Activated CD8-positive, alpha-beta memory T cell treated with anti-CD3 and anti-CD28 coated beads, Interleukin-2, amount 50 U/mL, for 4 hours (primary cell): Measurements from ENCODE around the gene NAA15.
"Not testable (repeated sequence)": the region's sequence is repeated elsewhere in the genome, so short reads cannot be mapped to it uniquely, and the experiment has no call there.

Experiments used
- DNase-seq: peaks from one replicate; pipeline ENCODE4 v3.0.0-alpha.2; 2020

Gene NAA15

DNA sequence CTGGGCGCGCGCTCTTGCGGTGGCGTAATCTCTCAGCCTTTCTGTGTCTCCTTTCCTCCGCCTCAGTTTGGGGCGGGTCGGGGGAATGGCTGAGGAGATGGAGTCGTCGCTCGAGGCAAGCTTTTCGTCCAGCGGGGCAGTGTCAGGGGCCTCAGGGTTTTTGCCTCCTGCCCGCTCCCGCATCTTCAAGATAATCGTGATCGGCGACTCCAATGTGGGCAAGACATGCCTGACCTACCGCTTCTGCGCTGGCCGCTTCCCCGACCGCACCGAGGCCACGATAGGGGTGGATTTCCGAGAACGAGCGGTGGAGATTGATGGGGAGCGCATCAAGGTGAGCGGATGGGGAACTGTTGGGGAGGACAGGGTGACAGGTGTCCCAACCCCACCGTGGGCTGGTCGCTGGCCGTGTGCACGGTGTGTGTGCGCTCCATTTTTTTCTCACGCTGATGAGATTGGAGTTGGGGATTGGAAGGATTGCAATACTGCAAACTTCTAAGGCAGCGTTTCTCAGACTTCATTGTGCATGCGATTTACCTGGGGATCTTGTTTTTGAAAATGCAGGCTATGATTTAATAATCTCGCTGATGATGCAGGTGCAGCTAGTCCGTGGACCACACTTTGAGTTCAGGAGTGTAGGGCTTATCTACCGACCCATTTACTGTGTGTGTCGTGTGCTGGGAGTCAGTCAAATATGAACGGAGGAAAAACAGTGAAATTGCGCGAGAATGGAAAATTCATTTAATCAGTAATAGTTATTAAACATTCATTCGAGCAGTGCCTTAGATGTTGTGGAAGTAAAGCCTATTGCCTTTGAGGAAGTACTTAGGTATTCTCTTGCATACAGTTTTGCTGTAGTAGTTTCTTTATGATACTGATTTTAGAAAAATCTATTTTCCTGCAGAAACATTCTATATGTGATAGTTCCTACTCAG, 153.1 kb downstream of the NAA15 start, which contains the start of gene RAB33B:
Gene RAB33B, plus strand, starts transcription at position 11 of the 935 bp plus-strand sequence. Its CDS starts 75 bp downstream, at position 86.
- DNase-seq: no peak

DNA sequence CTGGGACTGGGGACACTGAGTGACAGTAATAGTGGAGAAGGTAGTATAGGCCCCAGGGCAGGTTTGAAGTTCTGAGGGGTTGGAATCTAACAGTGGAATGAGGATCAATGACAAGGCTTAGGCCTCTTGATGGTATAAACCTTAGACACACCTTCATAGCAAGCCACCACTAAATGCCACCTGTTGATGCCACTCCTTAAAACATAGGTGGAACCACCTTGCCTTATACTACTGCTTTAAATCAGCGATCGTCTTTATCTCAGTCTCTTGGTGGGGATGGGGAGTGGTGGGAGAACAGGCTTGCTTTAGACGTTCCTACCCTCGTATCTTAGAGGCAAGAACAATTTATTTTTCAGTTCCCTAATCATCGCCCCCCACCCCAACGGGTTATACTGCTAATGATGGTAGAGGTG, 153.8 kb downstream of the NAA15 start:
- DNase-seq: no peak

DNA sequence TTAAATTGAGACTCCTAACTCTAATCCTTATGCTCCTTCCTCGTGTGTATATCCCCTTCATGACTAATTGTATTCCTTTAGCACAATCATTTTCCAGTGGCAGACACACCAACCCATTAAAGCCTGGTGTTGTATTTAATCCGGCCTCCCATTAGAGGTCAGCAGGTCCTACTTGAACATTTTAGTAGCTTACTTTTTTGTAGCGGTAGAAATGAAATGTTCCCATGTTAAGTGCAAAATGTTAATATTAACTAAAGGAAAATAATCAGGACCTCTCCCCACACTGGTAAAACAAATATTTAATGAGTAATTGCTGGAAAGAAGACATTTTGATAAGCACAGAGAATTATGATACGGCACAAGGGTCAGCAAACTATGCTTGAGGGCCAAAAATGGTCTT, 156.0 kb downstream of the NAA15 start:
- no peak for DNase-seq

DNA sequence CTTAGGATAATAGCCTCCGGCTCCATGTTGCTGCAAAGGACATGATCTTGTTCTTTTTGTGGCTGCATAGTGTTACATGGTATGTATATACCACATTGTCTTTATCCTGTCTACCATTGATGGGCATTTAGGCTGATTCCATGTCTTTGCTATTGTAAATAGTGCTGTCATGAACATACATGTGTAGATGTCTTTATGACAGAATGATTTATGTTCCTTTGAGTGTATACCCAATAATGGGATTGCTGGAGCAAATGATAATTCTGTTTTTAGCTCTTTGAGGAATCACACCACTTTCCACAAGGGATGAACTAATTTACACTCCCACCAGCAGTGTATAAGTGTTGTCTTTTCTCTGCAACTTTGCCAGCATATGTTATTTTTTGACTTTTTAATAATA, 157.2 kb downstream of the NAA15 start:
- no peak for DNase-seq

DNA sequence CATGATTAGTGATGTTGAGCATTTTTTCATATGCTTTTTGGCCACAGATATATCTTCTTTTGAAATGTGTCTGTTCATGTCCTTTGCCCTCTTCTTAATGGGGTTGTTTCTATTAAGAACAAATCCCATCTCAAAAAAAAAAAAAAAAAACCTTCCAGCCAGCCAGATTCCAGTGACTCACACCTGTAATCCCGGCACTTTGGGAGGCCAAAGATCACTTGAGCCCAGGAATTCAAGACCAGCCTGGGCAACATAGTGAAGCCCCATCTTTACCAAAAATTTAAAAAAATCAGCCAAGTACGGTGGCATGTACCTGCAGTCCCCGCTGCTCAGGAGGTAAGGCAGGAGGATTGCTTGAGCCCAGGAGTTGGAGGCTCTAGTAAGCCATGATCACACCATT, 157.7 kb downstream of the NAA15 start:
- DNase-seq: no peak

DNA sequence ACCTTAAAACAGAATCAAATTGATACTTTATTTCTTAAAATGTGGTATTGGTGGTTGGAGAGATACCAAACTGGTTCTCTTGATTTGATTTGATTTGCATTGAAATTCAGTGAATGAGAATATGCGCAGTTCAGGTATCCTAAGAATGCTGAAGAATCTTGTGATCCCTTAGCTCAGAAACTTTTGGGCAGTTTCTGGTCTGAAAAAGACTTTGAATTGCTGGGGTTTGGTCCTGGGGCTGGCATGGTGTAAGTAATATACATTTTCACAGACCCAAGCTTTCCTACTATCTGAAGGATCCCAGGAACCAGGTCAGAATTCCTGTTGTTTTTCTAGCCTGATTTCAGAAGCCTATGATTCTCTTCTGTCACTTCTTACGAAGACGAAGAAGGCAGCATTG, 159.3 kb downstream of the NAA15 start:
- DNase-seq: no peak

DNA sequence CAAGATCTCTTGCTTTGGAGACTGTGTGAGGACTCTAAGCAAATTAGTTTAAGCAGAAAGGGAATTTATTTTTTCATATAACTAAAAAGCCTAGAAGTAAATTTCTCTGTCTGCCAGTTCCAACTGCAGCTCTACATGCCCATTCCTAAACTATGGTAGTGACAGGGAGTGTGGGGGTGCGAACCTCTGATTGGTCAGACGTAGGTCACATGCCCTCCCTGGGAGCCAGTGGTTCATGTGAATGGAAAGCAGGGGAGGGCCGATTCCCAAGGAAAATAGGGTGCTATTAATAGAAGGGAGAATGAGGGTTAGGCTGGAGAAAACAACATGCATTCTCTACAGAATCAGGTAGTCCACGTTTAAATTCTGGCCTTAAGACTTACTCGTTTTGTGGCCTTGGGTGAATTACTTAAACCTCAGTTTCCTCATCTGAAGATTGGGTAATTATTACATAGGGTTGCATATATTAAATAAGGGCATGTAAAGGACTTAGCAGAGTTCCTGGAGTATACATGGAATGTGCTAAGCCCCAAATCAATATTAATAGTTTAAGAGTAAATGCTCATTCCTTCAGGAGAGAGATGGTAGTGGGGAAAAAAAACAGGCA, 159.8 kb downstream of the NAA15 start:
- no peak for DNase-seq

DNA sequence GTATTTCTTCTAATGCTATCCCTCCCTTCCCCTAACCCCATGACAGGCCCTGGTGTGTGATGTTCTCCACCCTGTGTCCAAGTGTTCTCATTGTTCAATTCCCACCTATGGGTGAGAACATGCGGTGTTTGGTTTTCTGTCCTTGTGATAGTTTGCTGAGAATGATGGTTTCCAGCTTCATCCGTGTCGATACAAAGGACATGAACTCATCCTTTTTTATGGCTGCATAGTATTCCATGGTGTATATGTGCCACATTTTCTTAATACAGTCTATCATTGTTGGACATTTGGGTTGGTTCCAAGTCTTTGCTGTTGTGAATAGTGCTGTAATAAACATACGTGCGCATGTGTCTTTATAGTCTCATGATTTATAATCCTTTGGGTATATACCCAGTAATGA, 163.2 kb downstream of the NAA15 start:
- DNase-seq: not testable (repeated sequence)

DNA sequence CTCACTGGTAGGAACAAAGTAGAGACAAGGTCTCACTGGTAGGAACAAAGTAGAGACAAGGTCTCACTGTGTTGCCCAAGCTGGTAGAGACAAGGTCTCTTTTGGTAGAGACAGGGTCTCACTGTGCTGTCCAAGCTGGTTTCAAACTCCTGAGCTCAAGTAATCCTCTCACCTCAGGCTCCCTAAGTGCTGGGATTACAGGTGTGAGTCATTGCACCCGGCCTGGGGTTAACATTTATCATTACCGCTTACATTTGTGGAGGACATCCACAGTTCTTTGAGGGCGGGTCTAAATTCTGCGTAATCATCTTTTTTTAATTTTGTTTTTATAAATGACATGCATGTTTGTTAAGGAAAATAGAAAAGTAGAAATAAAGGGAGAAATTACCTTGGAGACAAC, 164.6 kb downstream of the NAA15 start:
- DNase-seq: no peak

DNA sequence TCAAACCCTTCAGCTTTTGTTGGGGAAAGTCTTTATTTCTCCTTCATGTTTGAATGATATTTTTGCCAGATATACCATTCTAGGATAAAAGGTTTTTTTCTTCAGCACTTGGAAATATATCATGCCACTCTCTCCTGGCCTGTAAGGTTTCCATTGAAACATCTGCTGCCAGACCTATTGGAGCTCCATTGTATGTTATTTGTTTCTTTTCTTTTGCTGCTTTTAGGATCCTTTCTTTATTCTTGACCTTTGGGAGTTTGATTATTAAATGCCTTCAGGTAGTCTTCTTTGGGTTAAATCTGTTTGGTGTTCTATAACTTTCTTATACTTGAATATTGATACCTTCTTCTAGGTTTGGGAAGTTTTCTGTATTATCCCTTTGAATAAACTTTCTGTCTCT, 167.5 kb downstream of the NAA15 start:
- DNase-seq: not testable (repeated sequence)

DNA sequence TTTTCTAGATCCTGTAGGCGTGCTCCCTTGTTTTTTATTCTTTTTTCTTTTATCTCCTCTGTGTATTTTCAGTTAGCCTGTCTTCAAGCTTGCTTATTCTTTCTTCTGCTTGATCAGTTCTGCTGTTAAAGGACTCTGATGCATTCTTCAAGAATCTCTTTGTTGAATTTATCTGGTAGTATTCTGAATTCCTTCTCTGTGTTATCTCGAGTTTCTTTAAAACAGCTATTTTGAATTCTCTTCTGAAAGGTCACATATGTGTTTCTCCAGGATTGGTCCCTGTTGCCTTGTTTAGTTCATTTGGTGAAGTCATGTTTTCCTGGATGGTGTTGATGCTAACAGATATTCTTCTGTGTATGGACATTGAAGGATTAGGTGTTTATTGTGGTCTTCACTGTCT, 167.9 kb downstream of the NAA15 start:
- no peak for DNase-seq
